Hepatocyte (in vitro differentiated cells): Measurements from ENCODE around the gene MYMX. TPM values are rescaled to one million over a fixed set of nuclear protein-coding genes. Genes with fewer than 3 reads are reported as not detected.
A peak's percentile ranks its signal among the peaks of the same experiment; 100 is the strongest.

ENCODE experiments used
- DNase-seq: peaks from one replicate; pipeline ENCODE4 v3.0.0-alpha.2; 2016; ENCODE audit warnings: low spot score
- H2AFZ ChIP-seq: fragments of 200-600 bp; sonication (generic); 2 replicates; pipeline ENCODE4 v1.6.0; 2016; ENCODE audit warnings: antibody characterized with exemption, mild to moderate bottlenecking
- H3K27ac ChIP-seq: fragments of 200-600 bp; sonication (generic); 2 replicates; pipeline ENCODE4 v1.5.1; 2016; ENCODE audit warnings: mild to moderate bottlenecking
- H3K27me3 ChIP-seq: fragments of 200-600 bp; sonication (generic); 2 replicates; pipeline ENCODE4 v1.6.1; 2016
- H3K36me3 ChIP-seq: fragments of 200-600 bp; sonication (generic); replicated peaks from 2 replicates; pipeline ENCODE4 v1.5.1; 2016; ENCODE audit warnings: low read depth; ENCODE audit not compliant: insufficient read depth
- H3K4me1 ChIP-seq: fragments of 200-600 bp; sonication (generic); 2 replicates; pipeline ENCODE4 v1.5.1; 2016; ENCODE audit warnings: mild to moderate bottlenecking, moderate library complexity; ENCODE audit not compliant: insufficient read depth
- H3K4me2 ChIP-seq: fragments of 200-600 bp; sonication (generic); 2 replicates; pipeline ENCODE4 v1.6.0; 2016
- H3K4me3 ChIP-seq: fragments of 200-600 bp; sonication (generic); 2 replicates; pipeline ENCODE4 v1.5.1; 2016; ENCODE audit warnings: mild to moderate bottlenecking
- H3K79me2 ChIP-seq: fragments of 200-600 bp; sonication (generic); 2 replicates; pipeline ENCODE4 v1.6.0; 2017; ENCODE audit warnings: mild to moderate bottlenecking
- H3K9me2 ChIP-seq: fragments of 200-600 bp; sonication (generic); replicated peaks from 2 replicates; pipeline ENCODE4 v1.6.0; 2017; ENCODE audit warnings: mild to moderate bottlenecking; ENCODE audit not compliant: insufficient read depth
- H3K9me3 ChIP-seq: fragments of 200-600 bp; sonication (generic); 2 replicates; pipeline ENCODE4 v1.5.1; 2016; ENCODE audit warnings: low read depth, mild to moderate bottlenecking
- H4K20me1 ChIP-seq: fragments of 200-600 bp; sonication (generic); 2 replicates; pipeline ENCODE4 v1.6.0; 2016; ENCODE audit warnings: mild to moderate bottlenecking; ENCODE audit not compliant: insufficient read depth, poor library complexity, severe bottlenecking
- EZH2 ChIP-seq: fragments of 200-600 bp; sonication (generic); IDR thresholded peaks from 2 replicates; pipeline ENCODE4 v1.6.1; 2016; ENCODE audit warnings: antibody characterized with exemption, mild to moderate bottlenecking, borderline replicate concordance
- EZH2phosphoT487 ChIP-seq: fragments of 200-600 bp; sonication (generic); IDR thresholded peaks from one replicate; pipeline ENCODE4 v1.6.1; 2018; ENCODE audit warnings: antibody characterized with exemption, mild to moderate bottlenecking, low read depth, moderate library complexity; ENCODE audit not compliant: unreplicated experiment, severe bottlenecking
- WGBS: methylation state at CpG from one replicate; pipeline ENCODE4 v1.1.6; 2016; ENCODE audit warnings: low lambda C conversion rate; ENCODE audit errors: missing lambda C conversion rate; 5-methylcytosine and 5-hydroxymethylcytosine counted together
- polyA plus RNA-seq: library from polyadenylated mRNA; unstranded; fragments of >200 nt; fragmentation: Nextera tagmentation; extraction: Ambion mirVana; gene quantifications from 2 replicates; pipeline ENCODE4 v1.2.1, GENCODE V29; 2016
- total RNA-seq: library from RNA; depleted of rRNA; stranded (reverse); fragments of >200 nt; gene quantifications from 2 replicates; pipeline ENCODE4 v1.2.3, GENCODE V29; 2014
- TF ChIP-seq, protein P1 (sequence below): fragments of 200-600 bp; sonication (generic); IDR thresholded peaks from 2 replicates; pipeline ENCODE4 v1.5.1; 2016; ENCODE audit warnings: antibody characterized with exemption, mild to moderate bottlenecking; ENCODE audit not compliant: poor library complexity

Gene MYMX
- total and polyA plus RNA-seq, 2 experiments from 2014 or later, result not detected

DNA sequence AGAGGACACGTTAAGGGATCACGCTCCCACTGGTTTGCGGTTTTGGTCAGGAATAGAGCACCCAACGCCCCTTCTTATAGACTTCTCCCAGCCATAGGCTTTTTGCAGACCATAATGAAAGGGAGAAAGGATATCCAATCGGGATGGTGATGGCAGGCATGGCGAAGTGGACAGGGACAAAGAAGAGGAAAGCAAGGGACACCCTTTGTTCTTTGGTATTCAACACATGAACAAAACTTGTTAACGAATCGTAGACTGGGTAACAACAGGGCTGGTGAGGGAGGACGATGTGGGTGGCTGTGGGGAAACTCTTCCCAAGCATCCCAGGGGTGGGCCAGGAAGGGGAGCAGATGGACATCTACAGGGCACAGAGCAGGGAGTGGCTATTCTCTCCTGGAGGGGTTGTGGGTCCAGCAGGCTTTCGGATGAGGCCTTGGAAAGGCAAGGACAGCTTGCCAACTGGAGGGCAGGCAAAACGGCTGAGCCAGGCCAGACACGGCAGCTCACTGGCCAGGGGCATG is 28.7 kb downstream of the MYMX start:
- no peaks in the 10 kb centered on the region for H3K9me2 ChIP-seq
- H3K36me3 ChIP-seq, result no peaks in the 10 kb centered on the region
- H3K4me1 ChIP-seq, result peaks cover 16% of the 10 kb centered on the region
- TF ChIP-seq EZH2, result no peak
- TF ChIP-seq, protein P1, sequence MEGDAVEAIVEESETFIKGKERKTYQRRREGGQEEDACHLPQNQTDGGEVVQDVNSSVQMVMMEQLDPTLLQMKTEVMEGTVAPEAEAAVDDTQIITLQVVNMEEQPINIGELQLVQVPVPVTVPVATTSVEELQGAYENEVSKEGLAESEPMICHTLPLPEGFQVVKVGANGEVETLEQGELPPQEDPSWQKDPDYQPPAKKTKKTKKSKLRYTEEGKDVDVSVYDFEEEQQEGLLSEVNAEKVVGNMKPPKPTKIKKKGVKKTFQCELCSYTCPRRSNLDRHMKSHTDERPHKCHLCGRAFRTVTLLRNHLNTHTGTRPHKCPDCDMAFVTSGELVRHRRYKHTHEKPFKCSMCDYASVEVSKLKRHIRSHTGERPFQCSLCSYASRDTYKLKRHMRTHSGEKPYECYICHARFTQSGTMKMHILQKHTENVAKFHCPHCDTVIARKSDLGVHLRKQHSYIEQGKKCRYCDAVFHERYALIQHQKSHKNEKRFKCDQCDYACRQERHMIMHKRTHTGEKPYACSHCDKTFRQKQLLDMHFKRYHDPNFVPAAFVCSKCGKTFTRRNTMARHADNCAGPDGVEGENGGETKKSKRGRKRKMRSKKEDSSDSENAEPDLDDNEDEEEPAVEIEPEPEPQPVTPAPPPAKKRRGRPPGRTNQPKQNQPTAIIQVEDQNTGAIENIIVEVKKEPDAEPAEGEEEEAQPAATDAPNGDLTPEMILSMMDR, result no peak
- no peak for TF ChIP-seq EZH2phosphoT487
- WGBS, result 80% methylated on average over 12 of the region's 12 CpGs
- peak overlapping the region; percentile 88 for H2AFZ ChIP-seq
- no peak for DNase-seq
- H3K4me2 ChIP-seq, result peak overlapping the region; percentile 88
- peaks cover 34% of the 10 kb centered on the region for H4K20me1 ChIP-seq
- H3K27ac ChIP-seq, result peak overlapping the region; percentile 98
- H3K79me2 ChIP-seq, result peaks cover 35% of the 10 kb centered on the region
- no peaks in the 10 kb centered on the region for H3K27me3 ChIP-seq
- H3K9me3 ChIP-seq, result no peaks in the 10 kb centered on the region
- peak overlapping the region; percentile 70 for H3K4me3 ChIP-seq

DNA sequence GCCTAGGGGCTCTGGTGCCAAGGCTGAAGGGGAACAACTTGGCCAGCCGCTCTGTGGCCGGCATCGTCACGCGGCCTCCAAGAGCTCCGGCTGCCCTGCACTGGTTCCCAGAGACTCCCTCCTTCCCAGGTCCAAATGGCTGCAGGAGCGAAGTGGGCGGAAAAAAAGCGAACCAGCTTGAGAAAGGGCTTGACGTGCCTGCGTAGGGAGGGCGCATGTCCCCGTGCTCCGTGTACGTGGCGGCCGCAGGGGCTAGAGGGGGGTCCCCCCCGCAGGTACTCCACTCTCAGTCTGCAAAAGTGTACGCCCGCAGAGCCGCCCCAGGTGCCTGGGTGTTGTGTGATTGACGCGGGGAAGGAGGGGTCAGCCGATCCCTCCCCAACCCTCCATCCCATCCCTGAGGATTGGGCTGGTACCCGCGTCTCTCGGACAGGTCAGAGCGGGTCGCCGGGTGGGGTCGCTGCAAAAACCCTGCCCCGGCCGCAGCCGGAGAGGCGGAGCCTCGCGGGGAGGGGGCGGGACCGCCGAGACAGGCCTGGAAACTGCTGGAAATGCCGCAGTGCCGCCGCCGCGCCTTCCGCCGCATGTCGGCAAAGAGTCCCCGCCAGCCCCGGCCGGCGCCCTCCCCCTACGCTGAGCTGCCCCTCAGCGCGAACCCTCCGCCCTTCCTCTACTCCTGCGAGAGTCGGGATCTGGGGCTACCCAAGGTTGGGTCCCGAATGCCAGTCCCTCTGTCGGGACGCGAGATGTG is 29.4 kb downstream of the MYMX start:
- WGBS, result 2% methylated on average over 26 of the region's 62 CpGs

DNA sequence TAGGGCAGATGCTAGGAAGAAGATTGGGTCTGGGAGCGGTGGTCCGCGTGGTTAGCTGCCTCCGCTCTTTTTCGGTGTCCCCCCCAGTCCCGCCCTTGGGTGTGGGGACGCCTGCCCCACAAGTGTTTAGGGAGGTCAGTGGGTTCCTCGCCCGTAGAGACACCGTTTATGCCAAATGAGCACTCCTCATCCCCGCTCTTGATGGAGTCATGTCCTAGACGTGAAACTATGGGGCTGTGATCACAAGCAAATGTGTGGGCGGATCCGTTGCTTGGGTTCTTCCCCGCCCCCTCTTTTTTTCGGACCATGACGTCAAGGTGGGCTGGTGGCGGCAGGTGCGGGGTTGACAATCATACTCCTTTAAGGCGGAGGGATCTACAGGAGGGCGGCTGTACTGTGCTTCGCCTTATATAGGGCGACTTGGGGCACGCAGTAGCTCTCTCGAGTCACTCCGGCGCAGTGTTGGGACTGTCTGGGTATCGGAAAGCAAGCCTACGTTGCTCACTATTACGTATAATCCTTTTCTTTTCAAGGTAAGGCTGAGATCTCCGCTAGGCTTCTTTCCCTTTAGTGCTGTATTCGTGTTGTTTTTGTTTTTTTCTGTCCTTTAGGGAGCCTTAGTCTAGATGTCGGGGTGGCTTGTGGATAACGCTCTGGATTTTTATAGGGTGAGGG is 30.1 kb downstream of the MYMX start, which contains the start of gene HSP90AB1:
Gene HSP90AB1 (plus strand): TSS at position 439 of the 675 bp plus-strand sequence. CDS start 1,529 bp downstream, outside the sequence.
- peak; percentile 98 for DNase-seq
- Histone ChIP-seq H3K9me3 (no peaks in the 10 kb centered on the region), H4K20me1 (peaks cover 48% of the 10 kb centered on the region), H3K27ac (peak within 1 kb of the TSS; percentile 98), H3K79me2 (peaks cover 49% of the 10 kb centered on the region), H3K9me2 (no peaks in the 10 kb centered on the region), H3K4me2 (peak within 1 kb of the TSS; percentile 88), H3K4me3 (peak within 1 kb of the TSS; percentile 99), H3K4me1 (peaks cover 16% of the 10 kb centered on the region), H2AFZ (peak within 1 kb of the TSS; percentile 88), H3K27me3 (no peaks in the 10 kb centered on the region), H3K36me3 (no peaks in the 10 kb centered on the region)
- WGBS, result under 1% methylated on average over 33 of the region's 34 CpGs
- TF ChIP-seq, protein P1, result no peak
- no peak for TF ChIP-seq EZH2phosphoT487
- no peak for TF ChIP-seq EZH2

More for the DNA sequence above, 29.4 kb downstream of the MYMX start:
- Histone ChIP-seq H3K27me3 (no peaks in the 10 kb centered on the region), H3K9me3 (no peaks in the 10 kb centered on the region), H3K79me2 (peaks cover 41% of the 10 kb centered on the region), H3K4me1 (peaks cover 16% of the 10 kb centered on the region), H3K4me2 (peak overlapping the region; percentile 88), H2AFZ (peak overlapping the region; percentile 88), H3K27ac (peak overlapping the region; percentile 98), H3K36me3 (no peaks in the 10 kb centered on the region), H4K20me1 (peaks cover 41% of the 10 kb centered on the region), H3K9me2 (no peaks in the 10 kb centered on the region), H3K4me3 (peak overlapping the region; percentile 70)
- DNase-seq, result peak; percentile 92
- no peak for TF ChIP-seq EZH2phosphoT487
- TF ChIP-seq, protein P1, result peak; percentile 48
